OCI-LY1 (cell line): ENCODE data around the gene PXN.
"Not testable (repeated sequence)": the region's sequence is repeated elsewhere in the genome, so short reads cannot be mapped to it uniquely, and the experiment has no call there.

Experiments used
- EZH2 ChIP-seq: fragments of 200-600 bp; sonication (generic), shearing (Covaris generic); IDR thresholded peaks from 2 replicates; pipeline ENCODE4 v1.8.0; 2017; ENCODE audit warnings: borderline replicate concordance, mixed run types, mild to moderate bottlenecking, antibody characterized with exemption, low read length, moderate library complexity, mixed read lengths
- TF ChIP-seq, protein P1 (sequence below): fragments of 200-600 bp; sonication (generic), shearing (Covaris generic); IDR thresholded peaks from 2 replicates; pipeline ENCODE4 v1.5.1; 2017; ENCODE audit warnings: mild to moderate bottlenecking, antibody characterized with exemption, low read length, moderate library complexity, mixed read lengths

DNA sequence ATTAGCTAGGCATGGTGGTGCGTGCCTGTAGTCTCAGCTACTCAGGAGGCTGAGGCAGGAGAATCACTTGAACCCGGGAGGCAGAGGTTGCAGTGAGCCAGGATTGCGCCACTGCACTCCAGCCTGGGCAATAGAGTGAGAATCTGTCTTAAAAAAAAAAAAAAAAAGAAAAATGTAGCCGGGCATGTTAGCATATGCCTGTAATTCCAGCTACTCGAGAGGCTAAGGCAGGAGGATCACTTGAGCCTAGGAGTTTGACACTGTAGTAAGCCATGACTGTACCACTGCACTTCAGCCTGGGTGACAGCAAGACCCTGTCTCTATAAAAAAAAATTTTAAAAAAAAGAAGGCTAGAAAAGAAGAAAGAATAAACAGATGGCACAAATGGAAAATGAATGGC lies 18.8 kb downstream of the PXN start:
- TF ChIP-seq, protein P1, sequence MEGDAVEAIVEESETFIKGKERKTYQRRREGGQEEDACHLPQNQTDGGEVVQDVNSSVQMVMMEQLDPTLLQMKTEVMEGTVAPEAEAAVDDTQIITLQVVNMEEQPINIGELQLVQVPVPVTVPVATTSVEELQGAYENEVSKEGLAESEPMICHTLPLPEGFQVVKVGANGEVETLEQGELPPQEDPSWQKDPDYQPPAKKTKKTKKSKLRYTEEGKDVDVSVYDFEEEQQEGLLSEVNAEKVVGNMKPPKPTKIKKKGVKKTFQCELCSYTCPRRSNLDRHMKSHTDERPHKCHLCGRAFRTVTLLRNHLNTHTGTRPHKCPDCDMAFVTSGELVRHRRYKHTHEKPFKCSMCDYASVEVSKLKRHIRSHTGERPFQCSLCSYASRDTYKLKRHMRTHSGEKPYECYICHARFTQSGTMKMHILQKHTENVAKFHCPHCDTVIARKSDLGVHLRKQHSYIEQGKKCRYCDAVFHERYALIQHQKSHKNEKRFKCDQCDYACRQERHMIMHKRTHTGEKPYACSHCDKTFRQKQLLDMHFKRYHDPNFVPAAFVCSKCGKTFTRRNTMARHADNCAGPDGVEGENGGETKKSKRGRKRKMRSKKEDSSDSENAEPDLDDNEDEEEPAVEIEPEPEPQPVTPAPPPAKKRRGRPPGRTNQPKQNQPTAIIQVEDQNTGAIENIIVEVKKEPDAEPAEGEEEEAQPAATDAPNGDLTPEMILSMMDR, result not testable (repeated sequence)
- not testable (repeated sequence) for TF ChIP-seq EZH2
